ENCODE results near the gene TENT4A. TPM values are rescaled to one million over a fixed set of nuclear protein-coding genes. Genes with fewer than 3 reads are reported as not detected.

The TENT4A gene
- total RNA-seq, 1 donor from 2014 or later, result 13.8 TPM

- DNase-seq (ENCODE audit: low read depth), result no peak
These were observed 37.1 kb downstream of the TENT4A start for GRCh38 chr5:6750142-6750840.

- DNase-seq (ENCODE audit: low read depth), result no peak
These were observed 37.9 kb downstream of the TENT4A start for GRCh38 chr5:6750951-6751685.

- no peak for DNase-seq (ENCODE audit: low read depth)
These were observed 39.0 kb downstream of the TENT4A start for GRCh38 chr5:6752236-6752635.

GRCh38 chr5:6752782-6753181 is 39.5 kb downstream of the TENT4A start:
- no peak for DNase-seq (ENCODE audit: low read depth)

- no peak for DNase-seq (ENCODE audit: low read depth)
These were observed 40.6 kb downstream of the TENT4A start for GRCh38 chr5:6753851-6754250.

GRCh38 chr5:6754766-6755165 is 41.5 kb downstream of the TENT4A start:
- DNase-seq (ENCODE audit: low read depth), result no peak

GRCh38 chr5:6755519-6755918 is 42.3 kb downstream of the TENT4A start:
- no peak for DNase-seq (ENCODE audit: low read depth)

- no peak for DNase-seq (ENCODE audit: low read depth)
These were observed 42.7 kb downstream of the TENT4A start for GRCh38 chr5:6755941-6756340.

GRCh38 chr5:6757414-6757969 is 44.3 kb downstream of the TENT4A start:
- peak; percentile 54 for DNase-seq (ENCODE audit: low read depth)

GRCh38 chr5:6758236-6758635 is 45.0 kb downstream of the TENT4A start:
- no peak for DNase-seq (ENCODE audit: low read depth)

GRCh38 chr5:6758706-6759105 is 45.5 kb downstream of the TENT4A start:
- no peak for DNase-seq (ENCODE audit: low read depth)

GRCh38 chr5:6759401-6759800 is 46.2 kb downstream of the TENT4A start:
- DNase-seq (ENCODE audit: low read depth), result peak; percentile 96

GRCh38 chr5:6759983-6760382 is 46.8 kb downstream of the TENT4A start:
- no peak for DNase-seq (ENCODE audit: low read depth)

GRCh38 chr5:6760686-6761085 is 47.5 kb downstream of the TENT4A start:
- DNase-seq (ENCODE audit: low read depth), result no peak

- DNase-seq (ENCODE audit: low read depth), result no peak
These were observed 48.1 kb downstream of the TENT4A start for GRCh38 chr5:6761333-6761732.

GRCh38 chr5:6762116-6762515 is 48.9 kb downstream of the TENT4A start:
- no peak for DNase-seq (ENCODE audit: low read depth)

GRCh38 chr5:6762697-6763096 is 49.5 kb downstream of the TENT4A start:
- no peak for DNase-seq (ENCODE audit: low read depth)

GRCh38 chr5:6763191-6763590 is 50.0 kb downstream of the TENT4A start:
- no peak for DNase-seq (ENCODE audit: low read depth)

GRCh38 chr5:6765612-6766525 is 52.6 kb downstream of the TENT4A start:
- peak; percentile 56 for DNase-seq (ENCODE audit: low read depth)

- DNase-seq (ENCODE audit: low read depth), result peak; percentile 89
These were observed 53.4 kb downstream of the TENT4A start for GRCh38 chr5:6766604-6767093.

GRCh38 chr5:6767481-6768063 is 54.3 kb downstream of the TENT4A start:
- DNase-seq (ENCODE audit: low read depth), result no peak
